Naive B cell (primary cell): ENCODE data around the gene NXPH3. TPM values are rescaled to one million over a fixed set of nuclear protein-coding genes. Genes with fewer than 3 reads are reported as not detected.
A peak's percentile ranks its signal among the peaks of the same experiment; 100 is the strongest.

Experiments used
- ATAC-seq, 2 donors: fragments of 150-1000 bp; cut with Tn5 transposase; 2 replicates each; pipeline ENCODE4 v1.10.0; 2021; ENCODE audit warnings: low read depth in 2 of 2, mild to moderate bottlenecking in 2 of 2, moderate library complexity in 2 of 2
- DNase-seq: peaks from one replicate; pipeline ENCODE4 v3.0.0; 2022
- H3K27ac Mint-ChIP-seq, 6 donors: one replicate each; pipeline ENCODE4 v1.8.0; 2020 to 2022; ENCODE audit warnings: mild to moderate bottlenecking in 6 of 6, mixed read lengths in 6 of 6, moderate library complexity in 5 of 6, inconsistent platforms in 2 of 6
- H3K27me3 Mint-ChIP-seq, 3 donors: one replicate each; pipeline ENCODE4 v1.8.0; 2021 to 2022; ENCODE audit warnings: mixed read lengths in 3 of 3, mild to moderate bottlenecking in 1 of 3
- H3K36me3 Mint-ChIP-seq, 2 donors: one replicate each; pipeline ENCODE4 v1.8.0; 2020 to 2022; ENCODE audit warnings: mixed read lengths in 2 of 2, inconsistent platforms in 1 of 2, mild to moderate bottlenecking in 1 of 2
- H3K4me1 Mint-ChIP-seq, 3 donors: one replicate each; pipeline ENCODE4 v1.8.0; 2020 to 2022; ENCODE audit warnings: mixed read lengths in 3 of 3, inconsistent platforms in 1 of 3, mild to moderate bottlenecking in 1 of 3, moderate library complexity in 1 of 3
- H3K4me3 Mint-ChIP-seq, 8 donors: one replicate each; pipeline ENCODE4 v1.8.0; 2020 to 2022; ENCODE audit warnings: mild to moderate bottlenecking in 8 of 8, mixed read lengths in 8 of 8, moderate library complexity in 8 of 8, inconsistent platforms in 2 of 8
- H3K9me3 Mint-ChIP-seq, 7 donors: one replicate each; pipeline ENCODE4 v1.8.0; 2020 to 2022; ENCODE audit warnings: mixed read lengths in 7 of 7, mild to moderate bottlenecking in 5 of 7, inconsistent platforms in 2 of 7, moderate library complexity in 1 of 7
- polyA plus RNA-seq, 6 donors: library from polyadenylated mRNA; unstranded; fragments of 300-500 nt; fragmentation: Illumina TruSeq; gene quantifications; one replicate each; pipeline ENCODE4 v1.2.3, GENCODE V29; 2021; ENCODE audit warnings: low read depth in 6 of 6

Gene NXPH3
- polyA plus RNA-seq, 6 donors from 2014 or later = not detected

DNA sequence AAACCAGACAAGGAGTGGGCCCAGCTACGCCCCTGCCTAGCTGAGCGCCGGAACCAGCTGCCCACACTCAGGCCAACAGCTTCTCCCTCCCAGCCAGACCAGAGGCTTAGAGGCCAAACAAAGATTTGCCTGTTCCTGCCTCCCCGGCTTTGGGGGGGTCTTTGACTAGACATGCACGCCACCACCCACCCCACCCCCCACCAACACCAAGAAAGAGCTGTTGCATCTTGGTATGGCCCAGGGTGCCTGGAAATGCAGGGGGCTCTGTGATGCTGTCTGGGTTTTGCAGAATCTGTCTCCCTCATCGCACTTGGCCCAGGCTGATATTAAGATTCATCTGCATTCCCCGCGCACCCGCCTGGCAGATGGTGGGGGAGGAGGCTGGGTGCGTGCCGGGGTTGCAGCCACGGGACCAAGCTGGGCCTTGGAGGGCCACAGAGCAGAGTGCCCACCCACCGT is 1.3 kb upstream of the NXPH3 start:
- H3K36me3 Mint-ChIP-seq = no peaks in the 10 kb centered on the region
- H3K4me1 Mint-ChIP-seq = peaks cover 13 to 33% (median 20%) of the 10 kb centered on the region in 3 donors
- ATAC-seq = no peak
- peak overlapping the region in 1 of 6 donors; percentile 60 for H3K27ac Mint-ChIP-seq
- peak overlapping the region in 1 of 8 donors; percentile 77 for H3K4me3 Mint-ChIP-seq
- DNase-seq = no peak
- no peaks in the 10 kb centered on the region for H3K9me3 Mint-ChIP-seq
- peaks cover 41 to 81% (median 75%) of the 10 kb centered on the region in 3 donors for H3K27me3 Mint-ChIP-seq

DNA sequence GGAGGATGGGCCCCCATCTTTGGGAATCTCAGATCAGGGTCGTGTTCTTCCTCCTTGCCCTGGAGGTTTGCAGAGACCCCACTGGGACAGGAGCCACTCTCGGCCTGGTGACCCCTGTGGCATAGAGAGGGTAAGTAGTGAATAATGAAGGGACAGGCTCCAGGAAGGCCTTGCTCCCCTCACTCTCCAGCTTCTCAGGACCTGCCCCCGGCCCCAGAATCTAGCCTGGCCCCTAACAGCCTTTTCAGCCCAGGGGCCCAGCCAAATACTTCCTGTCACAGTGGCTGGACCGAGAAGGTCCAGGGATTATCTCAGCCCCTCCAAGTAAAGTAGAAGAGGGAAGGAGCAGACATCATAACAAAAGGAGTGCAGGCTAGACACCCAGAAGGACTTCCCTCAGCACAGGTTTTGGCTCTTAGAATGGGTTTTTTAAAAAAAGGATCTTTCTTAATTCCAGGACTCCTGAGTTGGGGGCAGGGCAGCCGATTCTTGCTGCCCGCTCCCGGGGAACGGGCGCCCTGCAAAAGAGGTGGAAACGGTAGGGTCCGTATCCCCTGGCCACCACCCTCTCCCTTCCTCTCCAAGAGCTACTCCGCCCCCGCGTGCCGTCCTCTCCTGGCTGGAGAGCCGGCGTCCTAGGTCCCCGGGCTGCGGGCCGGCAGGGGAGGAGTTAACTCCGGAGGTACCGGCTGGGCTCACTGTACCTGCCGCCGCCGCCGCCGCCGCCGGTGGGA is 559 bp upstream of the NXPH3 start:
- Mint-ChIP-seq H3K27ac (no peak overlapping the region), H3K36me3 (no peaks in the 10 kb centered on the region), H3K4me1 (peaks cover 13 to 32% (median 15%) of the 10 kb centered on the region in 3 donors), H3K27me3 (peaks cover 41 to 81% (median 75%) of the 10 kb centered on the region in 3 donors), H3K4me3 (peak overlapping the region in 7 of 8 donors; percentile 29 to 77 (median 61)), H3K9me3 (no peaks in the 10 kb centered on the region)
- ATAC-seq = no peak
- DNase-seq = no peak

DNA sequence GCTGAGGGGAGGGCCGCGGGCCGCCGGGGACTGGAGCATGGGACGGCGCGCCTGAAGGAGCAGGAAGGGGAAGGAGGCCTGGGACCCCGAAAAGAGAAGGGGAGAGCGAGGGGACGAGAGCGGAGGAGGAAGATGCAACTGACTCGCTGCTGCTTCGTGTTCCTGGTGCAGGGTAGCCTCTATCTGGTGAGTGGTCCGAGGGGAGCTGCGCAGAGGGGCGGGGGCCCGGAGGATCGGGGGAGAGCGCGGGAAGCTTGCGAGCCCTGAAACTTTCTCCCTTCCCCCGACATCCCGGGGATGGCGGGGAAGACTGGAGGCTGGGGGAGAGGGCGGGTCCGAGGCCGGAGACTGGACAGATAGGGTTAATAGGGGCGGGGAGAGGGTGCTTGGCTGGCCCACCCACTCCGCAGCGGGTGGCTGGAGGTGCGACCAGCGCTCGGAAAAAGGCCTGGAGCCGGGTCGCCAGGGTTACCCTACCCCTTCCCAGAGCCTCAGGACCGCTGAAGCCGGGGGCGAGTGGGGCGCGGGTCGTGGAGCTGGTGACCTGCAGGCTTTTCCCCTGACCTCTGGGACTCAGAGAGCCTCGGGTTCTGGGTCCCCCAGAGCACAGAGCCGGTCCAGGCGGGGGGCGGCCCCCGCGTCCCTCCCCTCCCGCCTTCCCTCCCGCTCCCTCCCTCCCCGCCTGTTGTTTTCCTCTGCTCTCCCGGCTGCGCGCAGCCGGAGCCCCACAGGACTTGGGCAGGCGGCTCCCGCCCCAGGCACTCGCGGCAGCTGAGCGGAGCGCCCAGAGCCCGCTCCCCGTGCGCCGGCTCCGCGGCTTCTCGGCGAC is 631 bp downstream of the NXPH3 start:
- H3K27ac Mint-ChIP-seq = no peak overlapping the region
- H3K9me3 Mint-ChIP-seq = no peaks in the 10 kb centered on the region
- no peaks in the 10 kb centered on the region for H3K36me3 Mint-ChIP-seq
- DNase-seq (no peak), ATAC-seq (peak; percentile 12 to 19)
- peaks cover 35 to 74% (median 67%) of the 10 kb centered on the region in 3 donors for H3K27me3 Mint-ChIP-seq
- H3K4me1 Mint-ChIP-seq = peaks cover 13 to 20% (median 14%) of the 10 kb centered on the region in 3 donors
- peak overlapping the region; percentile 30 to 84 (median 80) for H3K4me3 Mint-ChIP-seq

DNA sequence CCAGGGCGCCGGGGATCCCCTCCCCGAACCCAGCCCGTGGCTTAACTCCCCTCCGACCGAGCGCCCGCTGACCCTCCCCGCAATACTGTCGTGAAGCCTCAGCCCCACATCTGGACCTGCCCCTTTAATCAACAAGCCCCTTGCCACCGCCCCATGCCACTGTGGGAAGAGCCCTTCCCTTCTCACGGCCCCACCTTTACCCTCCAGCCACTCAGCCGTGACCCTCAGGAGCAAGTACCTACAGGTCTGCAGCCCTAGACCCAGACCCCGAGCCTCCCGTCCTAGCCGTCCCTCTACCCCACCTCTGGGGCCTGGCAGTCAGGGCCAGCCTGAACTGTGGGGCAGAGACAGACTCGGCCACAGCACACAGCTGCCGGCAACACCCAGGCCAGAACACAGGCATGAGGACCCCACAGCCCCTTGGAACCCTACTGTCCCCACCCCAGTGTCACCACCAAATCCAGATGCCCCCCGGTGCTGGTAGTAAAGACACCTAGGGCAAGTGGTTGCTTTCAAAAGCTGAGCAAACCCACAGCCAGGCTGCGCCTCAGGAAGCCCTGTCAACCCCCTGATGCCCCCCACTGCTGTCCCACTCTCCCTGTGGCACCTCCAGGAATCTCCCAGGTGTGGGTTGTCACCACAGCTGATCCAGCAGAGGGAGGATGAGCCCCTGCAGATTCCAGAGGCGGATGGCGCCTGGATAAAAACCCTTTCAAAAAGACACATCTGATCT is 1.4 kb downstream of the NXPH3 start:
- Mint-ChIP-seq H3K27ac (no peak overlapping the region), H3K9me3 (no peaks in the 10 kb centered on the region), H3K4me1 (peaks cover 13 to 17% (median 14%) of the 10 kb centered on the region in 3 donors), H3K27me3 (peaks cover 27 to 66% (median 59%) of the 10 kb centered on the region in 3 donors), H3K4me3 (peak overlapping the region; percentile 52 to 87 (median 72)), H3K36me3 (no peaks in the 10 kb centered on the region)
- no peak for DNase-seq
- ATAC-seq = no peak

GRCh38 chr17:49577650-49577934 is 1.9 kb downstream of the NXPH3 start:
- Mint-ChIP-seq H3K4me1 (peaks cover 13 to 17% (median 14%) of the 10 kb centered on the region in 3 donors), H3K4me3 (peak overlapping the region in 6 of 8 donors; percentile 41 to 87 (median 54)), H3K27ac (no peak overlapping the region), H3K9me3 (no peaks in the 10 kb centered on the region), H3K27me3 (peaks cover 24 to 61% (median 54%) of the 10 kb centered on the region in 3 donors), H3K36me3 (no peaks in the 10 kb centered on the region)
- ATAC-seq (no peak), DNase-seq (no peak)

- H3K27ac Mint-ChIP-seq = no peak overlapping the region
- no peaks in the 10 kb centered on the region for H3K36me3 Mint-ChIP-seq
- no peak for DNase-seq
- peak in 1 of 2 donors; percentile 29 for ATAC-seq
- peak overlapping the region in 3 of 8 donors; percentile 54 to 87 (median 59) for H3K4me3 Mint-ChIP-seq
- peaks cover 21 to 57% (median 50%) of the 10 kb centered on the region in 3 donors for H3K27me3 Mint-ChIP-seq
- H3K4me1 Mint-ChIP-seq = peaks cover 13 to 17% (median 14%) of the 10 kb centered on the region in 3 donors
- no peaks in the 10 kb centered on the region for H3K9me3 Mint-ChIP-seq
These were observed 2.3 kb downstream of the NXPH3 start for GRCh38 chr17:49577963-49578362.

GRCh38 chr17:49578414-49578813 is 2.7 kb downstream of the NXPH3 start:
- Mint-ChIP-seq H3K27ac (no peak overlapping the region), H3K4me1 (peaks cover 13 to 17% (median 14%) of the 10 kb centered on the region in 3 donors), H3K27me3 (peaks cover 17 to 53% (median 46%) of the 10 kb centered on the region in 3 donors), H3K4me3 (no peak overlapping the region), H3K9me3 (no peaks in the 10 kb centered on the region), H3K36me3 (no peaks in the 10 kb centered on the region)
- DNase-seq (no peak), ATAC-seq (no peak)

DNA sequence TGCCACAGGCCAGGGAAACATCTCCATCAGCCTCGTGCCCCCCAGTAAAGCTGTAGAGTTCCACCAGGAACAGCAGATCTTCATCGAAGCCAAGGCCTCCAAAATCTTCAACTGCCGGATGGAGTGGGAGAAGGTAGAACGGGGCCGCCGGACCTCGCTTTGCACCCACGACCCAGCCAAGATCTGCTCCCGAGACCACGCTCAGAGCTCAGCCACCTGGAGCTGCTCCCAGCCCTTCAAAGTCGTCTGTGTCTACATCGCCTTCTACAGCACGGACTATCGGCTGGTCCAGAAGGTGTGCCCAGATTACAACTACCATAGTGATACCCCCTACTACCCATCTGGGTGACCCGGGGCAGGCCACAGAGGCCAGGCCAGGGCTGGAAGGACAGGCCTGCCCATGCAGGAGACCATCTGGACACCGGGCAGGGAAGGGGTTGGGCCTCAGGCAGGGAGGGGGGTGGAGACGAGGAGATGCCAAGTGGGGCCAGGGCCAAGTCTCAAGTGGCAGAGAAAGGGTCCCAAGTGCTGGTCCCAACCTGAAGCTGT is 3.4 kb downstream of the NXPH3 start:
- ATAC-seq = no peak

DNA sequence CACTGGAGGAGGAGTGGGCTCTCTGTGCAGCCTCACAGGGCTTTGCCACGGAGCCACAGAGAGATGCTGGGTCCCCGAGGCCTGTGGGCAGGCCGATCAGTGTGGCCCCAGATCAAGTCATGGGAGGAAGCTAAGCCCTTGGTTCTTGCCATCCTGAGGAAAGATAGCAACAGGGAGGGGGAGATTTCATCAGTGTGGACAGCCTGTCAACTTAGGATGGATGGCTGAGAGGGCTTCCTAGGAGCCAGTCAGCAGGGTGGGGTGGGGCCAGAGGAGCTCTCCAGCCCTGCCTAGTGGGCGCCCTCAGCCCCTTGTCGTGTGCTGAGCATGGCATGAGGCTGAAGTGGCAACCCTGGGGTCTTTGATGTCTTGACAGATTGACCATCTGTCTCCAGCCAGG is 3.9 kb downstream of the NXPH3 start:
- Mint-ChIP-seq H3K36me3 (no peaks in the 10 kb centered on the region), H3K9me3 (no peaks in the 10 kb centered on the region), H3K4me3 (no peak overlapping the region), H3K4me1 (peaks cover 13 to 17% (median 14%) of the 10 kb centered on the region in 3 donors), H3K27me3 (peaks cover 14 to 42% (median 34%) of the 10 kb centered on the region in 3 donors), H3K27ac (no peak overlapping the region)
- no peak for DNase-seq
- no peak for ATAC-seq

More for the DNA sequence above, 3.4 kb downstream of the NXPH3 start:
- no peaks in the 10 kb centered on the region for H3K9me3 Mint-ChIP-seq
- H3K36me3 Mint-ChIP-seq = no peaks in the 10 kb centered on the region
- peaks cover 15 to 47% (median 39%) of the 10 kb centered on the region in 3 donors for H3K27me3 Mint-ChIP-seq
- no peak for DNase-seq
- H3K27ac Mint-ChIP-seq = no peak overlapping the region
- H3K4me3 Mint-ChIP-seq = no peak overlapping the region
- H3K4me1 Mint-ChIP-seq = peaks cover 13 to 17% (median 14%) of the 10 kb centered on the region in 3 donors

GRCh38 chr17:49580055-49580721 is 4.5 kb downstream of the NXPH3 start:
- Mint-ChIP-seq H3K9me3 (no peaks in the 10 kb centered on the region), H3K27ac (no peak overlapping the region), H3K4me1 (peaks cover 11 to 15% (median 11%) of the 10 kb centered on the region in 3 donors), H3K36me3 (no peaks in the 10 kb centered on the region), H3K27me3 (peaks cover 12 to 35% (median 28%) of the 10 kb centered on the region in 3 donors), H3K4me3 (no peak overlapping the region)
- DNase-seq (no peak), ATAC-seq (no peak)

DNA sequence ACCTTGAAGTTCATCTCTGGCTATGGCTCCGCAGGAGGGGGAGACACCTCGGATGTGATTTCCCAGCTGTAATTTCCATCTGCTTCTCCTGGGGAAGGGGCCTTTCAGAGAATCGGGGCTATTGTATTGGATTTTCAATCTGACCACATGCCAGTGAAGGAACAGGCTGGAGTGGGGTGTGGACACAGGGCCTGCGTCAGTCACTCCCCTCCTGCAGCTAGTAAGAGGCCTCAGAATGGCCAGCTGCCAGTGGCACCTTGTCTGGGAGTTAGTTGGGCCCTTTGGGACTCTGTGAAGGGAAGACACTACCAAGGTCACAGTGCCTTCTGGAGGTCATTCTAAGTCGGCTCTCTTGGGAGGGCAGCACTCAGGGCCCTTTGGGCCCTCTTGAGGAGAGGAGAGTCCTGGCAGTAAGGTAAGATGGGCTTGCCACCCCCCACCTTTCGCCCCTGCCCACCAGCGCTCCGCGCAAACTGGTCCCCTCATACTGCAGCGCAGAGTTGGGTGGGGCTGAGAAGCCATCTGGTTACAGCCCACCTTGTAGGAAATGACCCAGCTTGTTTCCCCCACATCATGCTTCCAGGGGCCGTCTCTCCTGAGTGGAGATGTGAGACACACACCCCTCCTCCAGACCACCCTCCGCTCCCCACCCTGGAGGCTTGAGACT is 5.4 kb downstream of the NXPH3 start:
- H3K4me3 Mint-ChIP-seq = no peak overlapping the region
- H3K9me3 Mint-ChIP-seq = no peaks in the 10 kb centered on the region
- peaks cover 5 to 8% (median 8%) of the 10 kb centered on the region in 3 donors for H3K4me1 Mint-ChIP-seq
- no peak overlapping the region for H3K27ac Mint-ChIP-seq
- no peaks in the 10 kb centered on the region for H3K36me3 Mint-ChIP-seq
- no peak for ATAC-seq
- no peak for DNase-seq
- peaks cover 9 to 27% (median 19%) of the 10 kb centered on the region in 3 donors for H3K27me3 Mint-ChIP-seq

DNA sequence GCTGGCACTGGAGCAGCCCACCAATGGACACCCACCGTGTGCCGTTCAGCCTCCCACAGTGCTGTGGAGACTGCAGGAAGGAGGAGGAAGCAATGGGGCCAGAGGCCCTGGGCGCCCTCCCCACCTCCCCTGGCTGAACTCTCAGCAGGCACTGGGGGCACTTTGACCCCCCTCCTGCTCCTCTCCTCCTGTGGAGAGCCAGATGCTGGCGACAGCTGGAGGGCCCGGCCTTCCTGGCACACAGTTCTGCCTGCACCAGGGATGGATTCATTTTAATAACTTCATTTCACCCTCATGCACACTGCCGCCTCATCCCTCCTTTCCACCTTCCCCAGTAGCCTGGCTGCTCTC is 6.0 kb downstream of the NXPH3 start:
- Mint-ChIP-seq H3K27ac (peak overlapping the region in 1 of 6 donors; percentile 67), H3K9me3 (no peaks in the 10 kb centered on the region), H3K4me3 (no peak overlapping the region), H3K4me1 (peaks cover 3 to 6% (median 5%) of the 10 kb centered on the region in 3 donors), H3K27me3 (peaks cover 7 to 24% (median 16%) of the 10 kb centered on the region in 3 donors), H3K36me3 (no peaks in the 10 kb centered on the region)
- ATAC-seq = no peak
- no peak for DNase-seq
